LoVo (cell line): Measurements from ENCODE around the gene RAI1.

ENCODE experiments used
- DNase-seq: peaks from one replicate; pipeline ENCODE4 v3.0.0-alpha.2; 2016; ENCODE audit warnings: low spot score

Gene RAI1

GRCh38 chr17:17698371-17698770, 17.1 kb downstream of the RAI1 start:
- DNase-seq = no peak

- DNase-seq = no peak
Observed at GRCh38 chr17:17698869-17699351, 17.7 kb downstream of the RAI1 start.

GRCh38 chr17:17699491-17699890, 18.2 kb downstream of the RAI1 start:
- DNase-seq = no peak

GRCh38 chr17:17700251-17700969, 19.2 kb downstream of the RAI1 start:
- DNase-seq = no peak

GRCh38 chr17:17701112-17701511, 19.9 kb downstream of the RAI1 start:
- DNase-seq = no peak

- DNase-seq = no peak
Observed at GRCh38 chr17:17701658-17702057, 20.4 kb downstream of the RAI1 start.

- no peak for DNase-seq
Observed at GRCh38 chr17:17702449-17703139, 21.3 kb downstream of the RAI1 start.

- no peak for DNase-seq
Observed at GRCh38 chr17:17703140-17703919, 22.1 kb downstream of the RAI1 start.

GRCh38 chr17:17704931-17705330, 23.7 kb downstream of the RAI1 start:
- DNase-seq = no peak

GRCh38 chr17:17706140-17707060, 25.1 kb downstream of the RAI1 start:
- DNase-seq = no peak

GRCh38 chr17:17708295-17708694, 27.0 kb downstream of the RAI1 start:
- no peak for DNase-seq

GRCh38 chr17:17708816-17709215, 27.6 kb downstream of the RAI1 start:
- DNase-seq = no peak

- DNase-seq = no peak
Observed at GRCh38 chr17:17709815-17710321, 28.6 kb downstream of the RAI1 start.

- no peak for DNase-seq
Observed at GRCh38 chr17:17710355-17710727, 29.1 kb downstream of the RAI1 start.

- peak; percentile 87 for DNase-seq
Observed at GRCh38 chr17:17710728-17711541, 29.7 kb downstream of the RAI1 start.

- no peak for DNase-seq
Observed at GRCh38 chr17:17711641-17712162, 30.4 kb downstream of the RAI1 start.

GRCh38 chr17:17712268-17712924, 31.1 kb downstream of the RAI1 start:
- DNase-seq = no peak

- no peak for DNase-seq
Observed at GRCh38 chr17:17713839-17714238, 32.6 kb downstream of the RAI1 start.

GRCh38 chr17:17714261-17714866, 33.1 kb downstream of the RAI1 start:
- no peak for DNase-seq
